GM18909 (cell line): ENCODE data around the gene ARHGEF28.
A peak's percentile ranks its signal among the peaks of the same experiment; 100 is the strongest.

Experiments used
- ATAC-seq: cut with Tn5 transposase; IDR thresholded peaks from one replicate; pipeline ENCODE4 v1.9.1; 2021; ENCODE audit warnings: mild to moderate bottlenecking; ENCODE audit not compliant: unreplicated experiment, poor library complexity

ARHGEF28 gene, protein sequence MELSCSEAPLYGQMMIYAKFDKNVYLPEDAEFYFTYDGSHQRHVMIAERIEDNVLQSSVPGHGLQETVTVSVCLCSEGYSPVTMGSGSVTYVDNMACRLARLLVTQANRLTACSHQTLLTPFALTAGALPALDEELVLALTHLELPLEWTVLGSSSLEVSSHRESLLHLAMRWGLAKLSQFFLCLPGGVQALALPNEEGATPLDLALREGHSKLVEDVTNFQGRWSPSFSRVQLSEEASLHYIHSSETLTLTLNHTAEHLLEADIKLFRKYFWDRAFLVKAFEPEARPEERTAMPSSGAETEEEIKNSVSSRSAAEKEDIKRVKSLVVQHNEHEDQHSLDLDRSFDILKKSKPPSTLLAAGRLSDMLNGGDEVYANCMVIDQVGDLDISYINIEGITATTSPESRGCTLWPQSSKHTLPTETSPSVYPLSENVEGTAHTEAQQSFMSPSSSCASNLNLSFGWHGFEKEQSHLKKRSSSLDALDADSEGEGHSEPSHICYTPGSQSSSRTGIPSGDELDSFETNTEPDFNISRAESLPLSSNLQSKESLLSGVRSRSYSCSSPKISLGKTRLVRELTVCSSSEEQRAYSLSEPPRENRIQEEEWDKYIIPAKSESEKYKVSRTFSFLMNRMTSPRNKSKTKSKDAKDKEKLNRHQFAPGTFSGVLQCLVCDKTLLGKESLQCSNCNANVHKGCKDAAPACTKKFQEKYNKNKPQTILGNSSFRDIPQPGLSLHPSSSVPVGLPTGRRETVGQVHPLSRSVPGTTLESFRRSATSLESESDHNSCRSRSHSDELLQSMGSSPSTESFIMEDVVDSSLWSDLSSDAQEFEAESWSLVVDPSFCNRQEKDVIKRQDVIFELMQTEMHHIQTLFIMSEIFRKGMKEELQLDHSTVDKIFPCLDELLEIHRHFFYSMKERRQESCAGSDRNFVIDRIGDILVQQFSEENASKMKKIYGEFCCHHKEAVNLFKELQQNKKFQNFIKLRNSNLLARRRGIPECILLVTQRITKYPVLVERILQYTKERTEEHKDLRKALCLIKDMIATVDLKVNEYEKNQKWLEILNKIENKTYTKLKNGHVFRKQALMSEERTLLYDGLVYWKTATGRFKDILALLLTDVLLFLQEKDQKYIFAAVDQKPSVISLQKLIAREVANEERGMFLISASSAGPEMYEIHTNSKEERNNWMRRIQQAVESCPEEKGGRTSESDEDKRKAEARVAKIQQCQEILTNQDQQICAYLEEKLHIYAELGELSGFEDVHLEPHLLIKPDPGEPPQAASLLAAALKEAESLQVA (N-terminal part only)

DNA sequence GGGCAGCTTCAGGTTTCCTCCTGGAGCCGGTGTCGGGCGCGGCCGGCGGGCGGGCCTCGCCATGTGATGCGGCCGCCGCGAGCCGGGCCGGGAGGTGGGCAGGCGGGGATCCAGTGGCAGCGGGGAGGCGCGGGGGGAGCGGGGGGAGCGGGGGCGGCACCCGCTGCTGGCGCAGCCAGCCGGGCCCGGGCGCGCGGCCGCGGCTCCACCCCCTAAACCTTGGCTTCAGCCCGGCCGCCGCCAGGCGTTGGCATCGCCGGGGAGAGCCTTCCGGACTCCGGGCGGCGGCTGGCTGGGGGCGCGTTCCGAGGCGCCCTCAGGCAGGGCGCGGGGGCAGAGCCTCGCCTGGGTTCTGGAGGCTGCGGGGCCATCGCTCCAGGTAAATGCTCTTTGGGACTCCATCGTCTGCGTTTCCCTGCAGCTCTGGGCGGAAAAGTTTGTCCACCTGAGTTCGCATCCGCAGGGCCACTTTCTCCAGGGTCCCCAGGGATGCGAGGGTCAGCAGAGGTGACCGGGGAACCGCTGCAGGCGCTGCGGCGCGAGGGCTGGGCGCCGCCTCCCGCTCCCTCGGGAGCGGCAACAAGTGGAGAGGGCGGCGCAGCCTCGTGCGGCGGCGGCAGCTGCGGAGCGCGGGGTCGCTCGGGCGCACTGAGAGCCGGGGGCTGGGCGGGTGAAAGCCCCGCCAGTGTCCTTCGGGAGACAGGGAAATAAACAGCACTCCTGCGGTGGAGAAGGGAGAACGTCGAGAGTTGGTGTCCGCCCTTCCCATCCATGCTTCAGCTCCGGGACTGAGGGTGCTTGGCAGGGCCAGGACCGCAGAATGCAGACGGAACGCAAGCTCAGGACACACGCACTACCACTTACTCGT, at the start of gene ARHGEF28:
Gene ARHGEF28 (plus strand): TSS at position 253 of the 868 bp plus-strand sequence. CDS start 58,656 bp downstream, outside the sequence.
- peak; percentile 75 for ATAC-seq

DNA sequence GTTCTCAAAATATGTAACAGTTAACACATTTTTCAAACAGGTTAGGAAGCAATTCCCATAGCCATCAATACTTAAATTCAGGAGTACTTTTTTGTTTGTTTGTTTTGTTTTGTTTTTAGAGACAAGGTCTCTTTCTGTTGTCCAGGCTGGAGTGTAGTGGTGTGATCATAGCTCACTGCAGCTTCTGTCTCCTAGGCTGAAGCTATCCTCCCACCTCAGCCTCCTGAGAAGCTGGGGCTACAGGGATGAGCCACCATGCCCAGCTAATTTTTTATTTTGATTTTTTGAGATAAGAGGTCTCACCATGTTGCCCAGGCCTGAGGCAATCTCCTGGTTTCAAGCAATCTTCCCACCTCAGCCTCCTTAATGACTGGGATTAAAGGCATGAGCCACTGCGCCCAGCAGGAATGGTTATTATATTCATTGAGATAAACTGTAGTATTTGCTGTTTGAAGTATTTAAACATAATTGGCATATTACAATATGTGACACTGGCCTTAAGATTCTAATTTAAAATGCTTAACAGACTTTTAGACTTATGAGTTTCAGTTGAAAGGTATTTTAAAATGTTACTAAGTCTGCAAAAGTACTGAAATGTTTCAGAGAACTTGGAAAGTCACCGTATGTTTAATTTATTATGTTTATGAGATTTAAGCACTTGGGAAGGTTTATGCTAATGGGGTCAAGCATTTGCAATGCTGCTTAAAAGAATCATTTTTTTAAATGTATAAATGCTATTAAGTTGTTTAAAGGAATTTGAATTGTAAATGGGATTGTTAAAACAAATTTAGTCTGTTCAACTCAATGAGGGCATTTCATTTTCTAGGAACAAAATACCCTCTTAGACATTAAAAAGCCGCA, 43.5 kb upstream of the ARHGEF28 start:
- no peak for ATAC-seq

DNA sequence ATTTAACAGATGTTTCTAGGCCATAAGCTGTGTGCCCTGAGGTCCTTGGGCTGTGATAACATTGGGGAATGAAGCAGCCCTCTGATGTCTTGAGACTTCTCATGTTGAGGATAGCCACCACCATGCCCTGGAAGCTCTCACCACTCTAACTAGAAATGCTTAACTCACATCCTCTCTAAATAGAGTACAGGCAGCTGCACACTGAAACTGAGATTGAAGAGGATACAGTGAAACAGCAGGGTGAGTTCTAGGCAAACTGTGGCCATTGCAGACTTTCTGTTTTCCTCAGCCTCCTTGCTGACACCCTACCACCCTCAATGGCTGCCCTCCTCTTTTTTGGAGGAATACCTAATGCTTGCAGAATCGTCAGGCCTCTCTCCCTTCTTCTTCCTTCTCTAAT, 38.1 kb upstream of the ARHGEF28 start:
- ATAC-seq, result no peak

DNA sequence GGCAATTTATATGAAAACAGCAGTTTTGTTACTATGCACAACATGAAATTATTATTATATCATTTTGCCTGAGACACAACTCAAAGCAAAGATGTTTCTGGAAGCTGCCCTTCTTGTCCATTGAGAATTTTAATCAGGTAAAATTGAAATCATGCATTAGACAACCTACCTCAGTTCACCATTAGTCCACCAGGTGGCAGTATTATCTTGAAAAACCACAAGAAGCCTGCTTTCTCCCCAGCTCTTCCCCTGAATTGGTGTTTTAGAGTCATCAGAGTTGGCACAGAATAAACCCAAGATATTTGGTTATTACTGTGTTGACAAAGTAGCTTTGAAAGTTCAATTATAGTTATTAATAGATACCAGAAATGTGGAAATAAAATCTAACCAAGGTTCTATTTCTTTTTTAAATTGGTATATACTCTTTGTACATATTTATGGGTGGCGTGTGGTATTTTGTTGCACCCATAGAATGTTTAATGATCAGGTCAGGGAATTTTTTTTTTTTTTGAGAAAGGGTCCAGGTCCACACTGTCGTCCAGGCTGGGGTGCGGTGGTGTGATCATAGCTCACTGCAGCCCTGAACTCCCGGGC, 34.8 kb upstream of the ARHGEF28 start:
- ATAC-seq, result peak; percentile 65

DNA sequence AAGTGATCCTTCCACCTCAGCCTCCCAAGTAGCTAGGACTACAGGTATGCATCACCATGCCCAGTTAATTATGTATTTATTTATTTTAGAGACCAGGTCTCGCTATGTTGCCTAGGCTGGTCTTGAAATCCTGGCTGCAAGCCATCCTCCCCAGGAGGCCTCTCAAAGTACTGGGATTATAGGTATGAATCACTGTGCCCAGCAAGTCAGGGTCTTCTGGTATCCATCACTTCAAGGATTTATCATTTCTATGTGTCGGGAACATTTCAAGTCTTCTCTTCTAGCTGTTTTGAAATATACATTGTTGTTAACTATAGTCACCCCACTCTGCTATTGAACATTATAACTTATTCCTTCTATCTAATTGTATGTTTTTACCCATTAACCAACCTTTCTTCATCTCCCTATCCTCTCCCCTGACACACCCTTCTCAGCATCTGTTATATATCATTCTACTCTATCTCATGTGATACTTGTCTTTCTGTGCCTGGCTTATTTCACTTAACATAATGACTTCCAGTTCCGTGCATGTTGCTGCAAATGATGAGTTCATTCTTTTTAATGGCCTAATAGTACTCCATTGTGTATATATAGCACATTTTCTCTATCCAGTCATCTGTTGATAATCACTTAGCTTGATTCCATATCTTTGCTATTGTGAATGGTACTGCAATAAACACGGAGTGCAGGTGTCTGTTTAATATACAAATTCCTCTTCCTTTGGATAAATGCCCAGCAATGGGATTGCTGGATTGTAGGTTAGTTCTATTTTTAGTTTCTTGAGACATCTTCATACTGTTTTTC, 34.1 kb upstream of the ARHGEF28 start:
- ATAC-seq, result no peak

DNA sequence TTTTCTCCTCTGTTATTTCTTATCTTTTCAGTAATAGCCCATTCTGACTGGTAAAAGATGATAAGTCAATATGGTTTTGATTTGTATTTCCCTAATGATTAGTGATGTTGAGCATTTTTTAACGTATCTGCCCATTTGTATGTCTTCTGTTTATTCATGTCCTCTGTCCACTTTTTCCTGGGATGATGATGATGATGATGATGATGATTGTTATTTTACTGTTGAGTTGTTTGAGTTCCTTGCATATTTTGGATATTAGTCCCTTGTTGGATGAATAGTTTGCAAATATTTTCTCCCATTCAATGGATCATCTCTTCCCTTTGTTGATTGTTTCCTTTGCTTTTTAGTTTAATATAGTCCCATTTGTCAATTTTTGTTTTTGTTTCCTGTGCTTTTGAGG, 33.4 kb upstream of the ARHGEF28 start:
- no peak for ATAC-seq

DNA sequence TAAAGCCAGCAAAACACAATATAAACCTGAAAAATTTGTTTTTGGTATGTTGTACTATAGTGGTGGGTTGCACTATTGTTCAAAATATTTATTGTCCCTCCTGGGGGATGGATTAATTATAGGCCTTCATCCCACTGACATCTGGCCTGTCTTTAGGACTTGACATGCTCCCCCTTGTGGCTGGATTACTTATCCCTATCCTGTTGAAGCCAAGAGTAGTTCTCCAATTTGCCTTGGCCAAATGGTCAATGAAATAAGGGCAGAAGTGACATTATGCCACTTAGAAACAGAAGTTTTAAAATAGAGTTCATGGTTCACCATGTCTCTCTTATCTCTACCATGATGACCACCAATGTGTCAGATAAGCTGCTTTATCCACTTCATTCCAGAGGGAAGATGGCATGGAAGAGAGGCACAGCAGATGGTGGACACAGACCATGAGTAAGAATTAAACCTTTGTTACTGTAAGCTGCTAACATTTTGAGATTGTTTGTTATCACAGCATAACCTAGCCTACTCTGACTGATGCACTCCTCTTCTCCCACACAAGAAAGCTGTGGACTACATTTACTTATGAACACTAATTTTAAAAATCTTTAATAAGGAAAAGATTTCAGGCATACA, 29.2 kb upstream of the ARHGEF28 start:
- no peak for ATAC-seq

DNA sequence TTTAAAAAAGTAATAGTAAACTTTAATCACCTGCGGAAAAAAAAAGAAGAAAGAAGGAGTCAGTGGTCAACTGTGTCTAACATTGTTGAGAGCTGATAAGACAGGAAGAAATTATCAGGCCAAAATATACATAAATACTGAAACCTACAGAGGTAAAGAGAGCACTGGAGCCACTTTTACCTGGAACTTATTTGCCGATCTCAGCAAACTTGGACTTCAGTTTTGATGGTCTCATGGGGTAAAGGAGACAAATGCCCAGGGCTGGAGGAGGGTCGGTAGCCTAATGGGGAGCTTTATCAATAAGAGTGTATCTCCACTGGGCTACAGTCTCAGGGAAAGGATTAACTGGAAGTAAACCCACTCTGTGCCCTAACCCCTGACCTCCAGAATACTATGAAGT, 26.6 kb upstream of the ARHGEF28 start:
- no peak for ATAC-seq

DNA sequence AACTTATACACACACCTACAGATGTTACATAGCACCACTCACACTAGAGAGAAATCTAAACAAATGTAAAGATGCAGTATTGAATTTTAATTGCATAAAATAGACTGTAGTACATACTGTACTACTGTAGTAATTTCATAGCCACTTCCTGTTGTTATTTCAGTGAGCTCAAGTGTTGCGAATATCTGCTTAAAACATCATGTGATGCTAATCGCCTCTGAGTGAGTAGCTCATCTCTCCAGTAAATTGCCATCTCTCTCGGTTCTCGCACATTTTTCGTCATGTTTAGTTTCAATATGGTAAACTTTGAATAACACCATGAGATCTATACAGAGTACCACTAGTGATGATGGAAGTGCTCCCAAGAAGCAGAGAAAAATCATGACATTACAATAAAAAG, 22.0 kb upstream of the ARHGEF28 start:
- no peak for ATAC-seq

DNA sequence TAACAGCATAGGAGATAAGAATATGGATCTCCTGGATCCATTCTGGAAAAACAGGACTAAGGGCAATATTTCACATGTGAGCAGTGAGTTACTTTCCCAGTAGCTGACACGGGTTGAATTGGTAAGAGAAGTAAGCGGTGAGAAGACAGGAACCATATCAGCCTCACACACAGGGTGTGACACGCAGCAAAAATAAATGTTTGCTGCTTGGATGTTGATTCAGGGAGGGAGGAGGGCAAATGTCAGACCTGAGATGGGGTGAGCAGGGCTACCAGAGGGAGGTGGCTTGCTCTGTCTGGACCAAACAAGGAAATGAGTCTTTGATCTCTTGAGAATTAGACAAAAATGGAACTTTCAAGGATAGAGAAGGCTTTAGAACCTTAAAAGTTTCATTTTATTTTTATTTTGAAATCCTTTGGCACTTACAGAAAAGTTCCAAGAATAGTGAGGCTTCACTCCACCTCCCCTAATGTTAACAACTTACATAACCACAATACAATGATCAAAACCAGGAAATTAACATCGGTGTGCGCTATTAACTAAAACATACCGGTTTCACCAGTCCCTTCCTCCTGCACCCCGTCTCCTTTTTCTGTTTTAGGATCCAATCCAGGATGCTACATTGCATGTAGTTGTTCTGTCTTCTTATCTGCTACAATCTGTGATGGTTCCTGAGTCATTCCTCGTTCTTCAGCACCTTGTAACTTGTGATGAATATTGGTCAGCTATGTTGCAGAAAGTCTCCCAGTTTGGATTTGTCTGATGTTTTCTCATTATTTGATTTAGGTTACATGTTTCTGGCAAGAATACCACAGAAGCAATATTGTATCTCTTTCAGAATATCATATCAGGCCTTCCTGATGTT, 20.5 kb upstream of the ARHGEF28 start:
- no peak for ATAC-seq

DNA sequence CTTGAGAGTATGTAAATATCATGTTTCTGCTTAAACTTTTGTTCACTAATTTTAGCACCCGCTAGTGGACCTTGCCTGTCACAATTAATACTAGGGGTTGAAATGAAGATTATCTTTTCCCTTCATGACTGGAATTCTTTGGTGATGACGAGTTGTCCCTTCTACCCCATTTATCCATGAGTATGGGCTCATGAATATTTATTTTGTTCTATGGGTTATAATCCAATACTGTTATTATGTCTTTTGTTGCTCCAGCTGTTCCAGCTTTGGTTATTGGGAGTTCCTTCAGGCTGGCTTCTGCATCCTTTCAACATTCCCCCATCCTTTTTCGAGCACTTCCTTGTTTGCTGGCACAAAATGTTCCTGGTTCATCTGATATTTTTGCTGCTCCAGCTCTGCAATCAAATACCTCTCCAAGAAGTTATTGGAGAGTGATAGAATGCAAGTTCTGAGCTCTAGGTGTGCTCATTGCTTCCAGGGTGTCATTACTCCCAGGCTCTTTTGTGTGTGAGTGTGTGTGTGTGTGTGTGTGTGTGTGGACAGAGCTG, 19.7 kb upstream of the ARHGEF28 start:
- no peak for ATAC-seq

DNA sequence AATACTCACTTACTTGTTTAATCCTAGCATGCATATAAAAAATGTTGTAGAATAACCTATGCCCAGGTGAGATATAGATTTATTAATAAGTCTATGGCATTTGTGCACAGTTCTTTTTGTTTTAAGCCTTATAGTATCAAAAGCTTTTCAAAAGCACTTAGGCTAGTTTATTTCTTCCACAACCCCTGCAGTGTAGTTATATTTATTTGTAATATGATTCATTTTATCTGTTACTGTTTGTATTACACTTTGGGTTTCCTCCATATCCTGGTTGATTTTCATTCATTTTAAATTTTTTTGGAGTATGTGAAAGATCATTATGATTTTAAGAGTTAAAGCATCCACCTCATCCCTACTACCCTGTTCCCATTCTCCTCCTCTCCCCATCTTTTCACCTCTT, 18.8 kb upstream of the ARHGEF28 start:
- no peak for ATAC-seq

DNA sequence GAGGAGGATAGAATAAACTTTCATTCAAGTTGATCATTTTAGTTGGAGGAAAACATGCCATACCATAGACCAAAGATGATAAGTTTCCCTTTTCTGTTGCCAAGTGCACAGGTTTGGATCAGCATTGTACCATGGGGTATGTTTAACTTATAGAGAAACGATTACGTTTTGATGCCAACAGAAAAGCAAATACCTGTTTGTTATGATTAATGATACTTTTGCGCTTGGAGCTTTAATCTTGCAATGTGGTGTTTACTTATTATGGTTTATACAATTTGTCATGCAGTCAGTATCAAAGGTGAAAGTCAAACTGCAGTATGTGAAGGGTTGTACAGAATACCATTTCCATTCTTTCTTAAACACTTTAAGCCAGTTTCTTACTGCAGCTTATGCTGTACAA, 13.2 kb upstream of the ARHGEF28 start:
- ATAC-seq, result no peak

DNA sequence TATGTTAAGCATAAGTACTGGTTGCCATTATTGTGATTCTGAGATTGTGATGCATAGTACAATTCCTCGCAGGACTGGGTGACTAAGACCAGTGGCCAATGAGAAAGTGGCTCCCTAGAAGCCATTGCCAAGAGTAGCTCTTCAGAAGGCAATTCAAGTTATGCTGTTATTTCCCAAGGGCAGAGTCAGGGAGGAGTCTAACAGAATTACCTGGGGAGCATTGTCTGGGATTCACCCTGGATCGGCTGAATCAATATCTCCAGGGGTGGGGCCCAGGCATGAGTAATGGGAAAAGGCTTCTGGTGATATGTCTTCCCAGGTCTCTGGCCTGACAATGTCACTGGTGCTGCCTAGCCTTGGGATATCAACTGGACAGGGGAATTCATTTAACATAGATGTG, 10.9 kb upstream of the ARHGEF28 start:
- ATAC-seq, result no peak

DNA sequence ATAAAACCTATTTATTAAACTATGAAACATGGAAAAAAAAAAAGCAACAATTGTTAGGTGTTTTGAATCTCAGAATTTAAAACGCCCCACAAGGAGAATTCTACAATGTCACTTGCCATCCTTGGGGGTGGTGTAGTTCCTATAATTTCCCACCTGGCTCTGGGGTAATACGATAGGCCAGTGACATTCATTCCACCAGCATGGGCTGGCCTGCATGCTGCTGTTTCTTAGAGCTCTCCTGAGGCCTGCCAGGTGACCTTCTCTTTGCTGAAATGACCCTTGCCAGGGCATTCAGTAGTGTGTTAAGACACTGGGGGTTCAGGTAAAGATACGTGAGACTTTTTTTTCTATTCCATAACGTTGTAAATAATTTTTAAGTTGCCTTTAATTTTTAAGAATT, 10.0 kb upstream of the ARHGEF28 start:
- ATAC-seq, result no peak
